GM21515 (cell line): ENCODE results near the gene PROP1.
"Not testable (repeated sequence)": the region's sequence is repeated elsewhere in the genome, so short reads cannot be mapped to it uniquely, and the experiment has no call there.

Experiments used
- ATAC-seq: cut with Tn5 transposase; IDR thresholded peaks from one replicate; pipeline ENCODE4 v1.9.1; 2021; ENCODE audit not compliant: unreplicated experiment

PROP1 gene

GRCh38 chr5:177945601-177946283 lies 50.3 kb downstream of the PROP1 start:
- ATAC-seq, result not testable (repeated sequence)

- ATAC-seq, result not testable (repeated sequence)
These were observed 50.9 kb downstream of the PROP1 start for GRCh38 chr5:177945145-177945544.

- peak; percentile 55 for ATAC-seq
These were observed 52.0 kb downstream of the PROP1 start for GRCh38 chr5:177943805-177944736.

- ATAC-seq, result not testable (repeated sequence)
These were observed 53.1 kb downstream of the PROP1 start for GRCh38 chr5:177942896-177943295.
